HepG2 (cell line): ENCODE data around the gene DDX19B. TPM values are rescaled to one million over a fixed set of nuclear protein-coding genes. Genes with fewer than 3 reads are reported as not detected.

Experiments used
- ATAC-seq: fragments of 200-7000 bp; cut with Tn5 transposase; 3 replicates; pipeline ENCODE4 v1.9.1; 2020; ENCODE audit warnings: mild to moderate bottlenecking, moderate library complexity
- BruUV-seq: library from RNA; stranded (reverse); fragments of 400-500 nt; replicated peaks from 2 replicates; lab custom pipeline; 2021; lab: Mats Ljungman, UMichigan
- CTCF ChIA-PET: fragments of 300-600 bp; formaldehyde crosslinking; extraction: SDS; loops from one replicate; lab custom pipeline; 2021; ENCODE audit warnings: low total read pairs, inconsistent platforms, low intra/inter-chr PET ratio; lab: Yijun Ruan, JAX
- POLR2A ChIA-PET: fragments of 350-600 bp; sonication (Branson Sonifier 250); formaldehyde crosslinking; loops from one replicate; lab custom pipeline; 2020; ENCODE audit warnings: antibody characterized with exemption, inconsistent platforms; lab: Yijun Ruan, JAX
- DNase-seq: peaks from one replicate; pipeline ENCODE4 v3.0.0-alpha.2; 2015; ENCODE audit warnings: low spot score
- FAIRE-seq: peaks from 3 replicates; lab custom pipeline; 2011; peaks lifted over from hg19 to GRCh38; lab: Jason Lieb, UNC
- H2AFZ ChIP-seq: one replicate; pipeline ENCODE4 v1.6.1; 2011; ENCODE audit warnings: low read length, inconsistent platforms
- H3K27ac ChIP-seq: fragments of 300-600 bp; 3 replicates; pipeline ENCODE4 v1.8.0; 2011; ENCODE audit warnings: mixed run types, mild to moderate bottlenecking, mixed read lengths, low read length, inconsistent platforms; ENCODE audit not compliant: insufficient read depth; ENCODE audit errors: extremely low read length
- H3K27me3 ChIP-seq, 2 experiments: fragments of 200-600 bp in 1 of 2; 2 replicates in 1 of 2; 3 replicates in 1 of 2; pipeline versions ENCODE4 v1.6.0 to v1.8.0; 2011; ENCODE audit warnings: low read length in 2 of 2, mild to moderate bottlenecking in 2 of 2, moderate library complexity in 2 of 2, inconsistent platforms in 1 of 2; ENCODE audit not compliant: insufficient read depth in 2 of 2, control insufficient read depth in 1 of 2
- H3K36me3 ChIP-seq, 2 experiments: fragments of 200-600 bp in 1 of 2; replicated peaks in 1 of 2; 2 replicates in 1 of 2; 3 replicates in 1 of 2; pipeline versions ENCODE4 v1.5.1 to v1.8.0; 2011; ENCODE audit warnings: low read length in 2 of 2, inconsistent platforms in 1 of 2; ENCODE audit not compliant: insufficient read depth in 2 of 2, control insufficient read depth in 1 of 2
- H3K4me1 ChIP-seq: 2 replicates; pipeline ENCODE4 v1.5.1; 2012; ENCODE audit warnings: low read length, inconsistent platforms; ENCODE audit not compliant: insufficient read depth
- H3K4me2 ChIP-seq: 2 replicates; pipeline ENCODE4 v1.6.0; 2011; ENCODE audit warnings: low read depth, low read length, inconsistent platforms
- H3K4me3 ChIP-seq, 3 experiments: fragments of 200-600 bp in 1 of 3; sonication (generic), shearing (Covaris generic) in 1 of 3; replicated peaks in 1 of 3; 2 replicates each; pipeline ENCODE4 v1.5.1; 2011 to 2016; ENCODE audit warnings: low read length in 3 of 3, inconsistent platforms in 2 of 3, low read depth in 2 of 3, mild to moderate bottlenecking in 2 of 3, control low read depth in 1 of 3, mixed read lengths in 1 of 3; ENCODE audit not compliant: insufficient read depth in 1 of 3
- H3K79me2 ChIP-seq: one replicate; pipeline ENCODE4 v1.6.1; 2011; ENCODE audit warnings: low read length, inconsistent platforms; ENCODE audit not compliant: insufficient read depth
- H3K9ac ChIP-seq: 2 replicates; pipeline ENCODE4 v1.6.0; 2011; ENCODE audit warnings: mild to moderate bottlenecking, low read depth, low read length, inconsistent platforms; ENCODE audit not compliant: insufficient read depth
- H3K9me3 ChIP-seq: 2 replicates; pipeline ENCODE4 v1.5.1; 2012; ENCODE audit warnings: mild to moderate bottlenecking, low read length
- H4K20me1 ChIP-seq: 2 replicates; pipeline ENCODE4 v1.6.0; 2011; ENCODE audit warnings: inconsistent platforms, mild to moderate bottlenecking, low read length, moderate library complexity; ENCODE audit not compliant: insufficient read depth
- ERF ChIP-seq: IDR thresholded peaks from 2 replicates; pipeline ENCODE4 v1.6.1; 2018; ENCODE audit warnings: missing biosample characterization, missing genetic modification reagents
- ESRRA ChIP-seq: sonication (generic); formaldehyde crosslinking; IDR thresholded peaks from 2 replicates; pipeline ENCODE4 v1.5.1; 2020; ENCODE audit warnings: mild to moderate bottlenecking, low read depth, missing genetic modification reagents
- MNT ChIP-seq: fragments of 450-650 bp; IDR thresholded peaks from 2 replicates; pipeline ENCODE4 v1.6.1; 2016
- POLR2AphosphoS5 ChIP-seq: IDR thresholded peaks from 2 replicates; pipeline ENCODE4 v1.6.1; 2012; ENCODE audit warnings: low read depth, low read length
- REPIN1 ChIP-seq: sonication (generic); formaldehyde crosslinking; IDR thresholded peaks from 2 replicates; pipeline ENCODE4 v1.8.0; 2022; ENCODE audit warnings: missing genetic modification reagents, low read depth, mild to moderate bottlenecking, borderline replicate concordance
- RFXANK ChIP-seq: IDR thresholded peaks from 2 replicates; pipeline ENCODE4 v1.6.1; 2016
- SMARCE1 ChIP-seq: fragments of 450-650 bp; IDR thresholded peaks from 2 replicates; pipeline ENCODE4 v1.6.1; 2017; ENCODE audit warnings: borderline replicate concordance
- TOPORS ChIP-seq: sonication (generic); formaldehyde crosslinking; IDR thresholded peaks from 2 replicates; pipeline ENCODE4 v1.8.0; 2023; ENCODE audit warnings: mild to moderate bottlenecking, missing genetic modification reagents
- ZNF121 ChIP-seq: sonication (generic); formaldehyde crosslinking; IDR thresholded peaks from 2 replicates; pipeline ENCODE4 v1.5.0; 2020; ENCODE audit warnings: mild to moderate bottlenecking, missing genetic modification reagents
- ZNF24 ChIP-seq: fragments of 450-650 bp; IDR thresholded peaks from 2 replicates; pipeline ENCODE4 v1.6.1; 2017; ENCODE audit warnings: antibody characterized with exemption, mild to moderate bottlenecking
- ZNF503 ChIP-seq: sonication (generic); formaldehyde crosslinking; IDR thresholded peaks from 2 replicates; pipeline ENCODE4 v1.4.0; 2020; ENCODE audit warnings: missing genetic modification reagents
- ZNF550 ChIP-seq: sonication (generic); formaldehyde crosslinking; IDR thresholded peaks from 2 replicates; pipeline ENCODE4 v1.4.0; 2020; ENCODE audit warnings: mild to moderate bottlenecking, missing genetic modification reagents, borderline replicate concordance
- ZNF598 ChIP-seq: sonication (generic); formaldehyde crosslinking; IDR thresholded peaks from 2 replicates; pipeline ENCODE4 v1.5.1; 2020; ENCODE audit warnings: mild to moderate bottlenecking, missing genetic modification reagents, borderline replicate concordance
- ZNF782 ChIP-seq: sonication (generic); formaldehyde crosslinking; IDR thresholded peaks from 2 replicates; pipeline ENCODE4 v1.4.0; 2020; ENCODE audit warnings: missing genetic modification reagents, mild to moderate bottlenecking, borderline replicate concordance
- ZNF879 ChIP-seq: sonication (generic); formaldehyde crosslinking; IDR thresholded peaks from 2 replicates; pipeline ENCODE4 v1.8.1; 2023; ENCODE audit warnings: missing genetic modification reagents
- WGBS: methylation state at CpG from one replicate; pipeline ENCODE4 v1.1.6; 2017; ENCODE audit warnings: low lambda C conversion rate; 5-methylcytosine and 5-hydroxymethylcytosine counted together
- in situ Hi-C: cut with HindIII; loops from 2 replicates; pipeline ENCODE4 v1.10.0; 2017; ENCODE audit warnings: low pct_unique_long_range_greater_than_20kb; ENCODE audit not compliant: extremely low pct_ligation_motif_present
- intact Hi-C: fragments of 100-400 bp; cut with micrococcal nuclease; formaldehyde crosslinking; loops from one replicate; pipeline ENCODE4 v1.10.0; 2022; ENCODE audit not compliant: unreplicated experiment
- polyA plus RNA-seq, 8 experiments: library from polyadenylated mRNA; depleted of rRNA in 3 of 8; stranded (reverse) in 7 of 8; unstranded in 1 of 8; fragments of >200 nt; fragmentation: Illumina TruSeq in 4 of 8; extraction: Trizol in 4 of 8; gene quantifications; 2 replicates each; pipeline versions ENCODE4 v1.2.1 to v1.2.3, GENCODE V29; 2011 to 2016; ENCODE audit warnings: low read depth in 4 of 8, missing spikeins in 1 of 8, mixed read lengths in 1 of 8; ENCODE audit not compliant: insufficient read depth in 1 of 8
- total RNA-seq, 5 experiments: library from RNA; depleted of rRNA; stranded (reverse); fragments of >200 nt; fragmentation: Illumina TruSeq; extraction: Trizol; gene quantifications; 2 replicates each; pipeline ENCODE4 v1.2.3, GENCODE V29; 2016; ENCODE audit warnings: low read depth in 1 of 5

DDX19B gene
- total and polyA plus RNA-seq, 2 of the 13 experiments (the other 11 are each of a cell fraction or from before 2014, with no cell fraction given) = 36.2 to 40.0 TPM

GRCh38 chr16:70374213-70374612, 75.2 kb downstream of the DDX19B start:
- no peak for ATAC-seq
- in situ Hi-C loops (loop anchor here (5.0 kb wide), 1 partner anchor 278 kb away; no protein-coding TSS in a partner anchor), intact Hi-C loops (no loop called here)
- H3K9ac ChIP-seq = no peak overlapping the region
- no peaks in the 10 kb centered on the region for H3K27me3 ChIP-seq
- CTCF ChIA-PET = no interaction called here
- H3K4me2 ChIP-seq = no peak overlapping the region
- H3K36me3 ChIP-seq = peaks cover 29 to 55% of the 10 kb centered on the region in 2 experiments
- no peaks in the 10 kb centered on the region for H3K9me3 ChIP-seq
- peaks cover 3% of the 10 kb centered on the region for H3K4me1 ChIP-seq
- H3K4me3 ChIP-seq = no peak overlapping the region
- POLR2A ChIA-PET = interaction anchor here (1.3 kb wide), 1 partner anchor 28 kb away, joined by 5 read pairs; the partner anchor contains the start of gene DDX19A
- FAIRE-seq = no peak
- H3K27ac ChIP-seq = no peak overlapping the region
- no peak overlapping the region for H2AFZ ChIP-seq
- no peaks in the 10 kb centered on the region for H4K20me1 ChIP-seq
- TF ChIP-seq ZNF782 (no peak), ZNF121 (CRISPR knock-in tag) (peak; percentile 88), ZNF598 (CRISPR knock-in tag) (0 out of 2 replicates have a peak, but pooled peaks have one; percentile 35)
- no TSS peak for BruUV-seq
- H3K79me2 ChIP-seq = peaks cover 3% of the 10 kb centered on the region
- no peak for DNase-seq
- whole genome bisulfite sequencing = 97% methylated on average over 8 of the region's 8 CpGs

GRCh38 chr16:70375636-70376611, 76.9 kb downstream of the DDX19B start:
- Histone ChIP-seq H2AFZ (no peak overlapping the region), H3K4me3 (no peak overlapping the region), H3K27ac (peak overlapping the region; percentile 10), H3K4me2 (no peak overlapping the region), H3K27me3 (no peaks in the 10 kb centered on the region; a peak in 1 of 5 replicates), H3K79me2 (peaks cover 15% of the 10 kb centered on the region), H3K9ac (no peak overlapping the region), H3K9me3 (no peaks in the 10 kb centered on the region), H3K4me1 (peaks cover 13% of the 10 kb centered on the region), H3K36me3 (peaks cover 20 to 40% of the 10 kb centered on the region in 2 experiments), H4K20me1 (no peaks in the 10 kb centered on the region)
- no peak for FAIRE-seq
- POLR2A ChIA-PET = interaction anchor here (1.0 kb wide), 2 partner anchors 78 to 95 kb away, joined by 3 read pairs; partner anchors contain the start of gene FCSK
- in situ Hi-C loops (no loop called here), intact Hi-C loops (no loop called here)
- 98% methylated on average over 16 of the region's 16 CpGs for WGBS
- ATAC-seq = no peak
- DNase-seq = no peak
- BruUV-seq = no TSS peak
- CTCF ChIA-PET = no interaction called here
- TF ChIP-seq RFXANK (no peak), POLR2AphosphoS5 (peak; percentile 17; the same call in 1 of the 2 replicates), REPIN1 (CRISPR knock-in tag) (no peak), ZNF503 (CRISPR knock-in tag) (no peak), MNT (no peak), ZNF550 (CRISPR knock-in tag) (no peak), ESRRA (no peak), ZNF24 (no peak), TOPORS (0 out of 2 replicates have a peak, but pooled peaks have one; percentile 60), ZNF879 (no peak), SMARCE1 (no peak), ERF (CRISPR knock-in tag) (no peak)
